MCF 10A (cell line): ENCODE data around the gene NOP53. TPM values are rescaled to one million over a fixed set of nuclear protein-coding genes. Genes with fewer than 3 reads are reported as not detected.
"Not testable (repeated sequence)": the region's sequence is repeated elsewhere in the genome, so short reads cannot be mapped to it uniquely, and the experiment has no call there.

Source experiments
- BruUV-seq: library from RNA; stranded (reverse); fragments of 400-500 nt; replicated peaks from 2 replicates; lab custom pipeline; 2021; lab: Mats Ljungman, UMichigan
- CTCF ChIA-PET: fragments of 300-600 bp; sonication (Branson Sonifier 250); formaldehyde crosslinking; extraction: SDS; loops from one replicate; lab custom pipeline; 2021; ENCODE audit warnings: antibody characterized with exemption, inconsistent platforms; lab: Yijun Ruan, JAX
- POLR2A ChIA-PET: fragments of 300-600, 350-650 bp; sonication (Branson Sonifier 250); formaldehyde crosslinking; extraction: SDS; loops from one replicate; lab custom pipeline; 2020; ENCODE audit warnings: antibody characterized with exemption, inconsistent platforms; lab: Yijun Ruan, JAX
- DNase-seq: peaks from one replicate; pipeline ENCODE4 v3.0.0-alpha.2; 2018; ENCODE audit not compliant: unreplicated experiment
- H3K27ac Mint-ChIP-seq: one replicate; pipeline ENCODE4 v1.8.0; 2022; ENCODE audit warnings: mild to moderate bottlenecking, low read depth, mixed read lengths; ENCODE audit not compliant: unreplicated experiment
- H3K27me3 Mint-ChIP-seq: one replicate; pipeline ENCODE4 v1.8.0; 2022; ENCODE audit warnings: mixed read lengths; ENCODE audit not compliant: insufficient read depth, unreplicated experiment
- H3K36me3 Mint-ChIP-seq: one replicate; pipeline ENCODE4 v1.8.0; 2022; ENCODE audit warnings: mild to moderate bottlenecking, moderate library complexity, mixed read lengths; ENCODE audit not compliant: insufficient read depth, unreplicated experiment
- H3K4me1 Mint-ChIP-seq: one replicate; pipeline ENCODE4 v1.8.0; 2022; ENCODE audit warnings: mixed read lengths; ENCODE audit not compliant: insufficient read depth, unreplicated experiment
- H3K4me3 Mint-ChIP-seq: one replicate; pipeline ENCODE4 v1.8.0; 2022; ENCODE audit warnings: mild to moderate bottlenecking, moderate library complexity, mixed read lengths; ENCODE audit not compliant: unreplicated experiment
- H3K9me3 Mint-ChIP-seq: one replicate; pipeline ENCODE4 v1.8.0; 2022; ENCODE audit warnings: mixed read lengths; ENCODE audit not compliant: unreplicated experiment
- intact Hi-C: fragments of 100-400 bp; cut with micrococcal nuclease; formaldehyde crosslinking; loops from 2 replicates; pipeline ENCODE4 v1.14.1; 2022
- total RNA-seq: library from RNA; stranded (reverse); gene quantifications from 2 replicates; pipeline ENCODE4 v1.2.3, GENCODE V29; 2022
- TF ChIP-seq, protein P1 (sequence below): fragments of 200-600 bp; IDR thresholded peaks from one replicate; pipeline ENCODE4 v1.8.0; 2022; ENCODE audit warnings: antibody characterized with exemption, mild to moderate bottlenecking; ENCODE audit not compliant: unreplicated experiment

NOP53 gene
- total RNA-seq, 1 experiment from 2014 or later, result 211 TPM

DNA sequence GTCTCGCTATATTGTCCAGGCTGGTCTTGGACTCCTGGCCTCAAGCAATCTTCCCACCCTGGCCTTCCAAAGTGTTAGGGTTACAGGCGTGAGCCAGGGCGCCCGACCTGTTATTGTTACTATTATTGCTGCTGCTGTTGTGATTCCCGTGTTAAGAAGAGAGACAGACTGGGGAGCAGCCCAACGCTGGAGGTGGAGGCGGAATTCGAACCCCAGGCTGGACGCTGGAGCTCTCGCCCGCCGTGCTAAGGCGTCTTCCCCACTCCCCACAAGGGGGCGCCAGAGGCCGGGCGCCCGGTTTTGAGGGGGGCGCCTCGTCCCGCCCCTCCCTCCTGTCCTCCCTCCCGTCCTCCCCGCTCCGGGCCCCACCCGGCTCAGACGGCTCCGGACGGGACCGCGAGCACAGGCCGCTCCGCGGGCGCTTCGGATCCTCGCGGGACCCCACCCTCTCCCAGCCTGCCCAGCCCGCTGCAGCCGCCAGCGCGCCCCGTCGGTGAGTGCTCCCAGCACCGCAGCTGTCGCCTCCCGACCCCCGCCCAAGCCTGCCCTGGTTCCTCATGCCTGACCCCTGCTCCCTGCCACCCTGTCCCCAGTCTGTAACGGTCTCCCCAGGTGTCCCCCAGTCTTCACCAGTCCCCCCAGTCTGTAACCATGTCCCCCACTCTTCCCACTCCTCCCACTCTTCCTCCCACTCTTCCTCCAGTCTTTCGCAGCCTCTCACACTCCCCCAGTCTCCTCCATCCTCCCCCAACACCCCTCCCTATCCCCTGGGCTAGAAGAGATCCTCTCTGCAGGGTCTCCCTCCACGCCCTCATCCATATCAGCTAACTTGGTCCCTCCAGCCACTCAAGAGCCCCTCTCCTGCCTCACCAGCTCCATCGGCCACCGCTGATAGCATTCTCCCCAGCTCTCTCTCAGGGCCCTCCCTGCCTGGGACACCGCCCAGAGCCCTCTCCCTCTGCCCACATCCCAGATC lies 32.0 kb upstream of the NOP53 start, which contains the start of gene EHD2:
EHD2 (plus strand) TSS at position 377 of the 976 bp plus-strand sequence. CDS start 3,191 bp downstream, outside the sequence.
- ChIA-PET POLR2A (interaction anchor here (0.8 to 13.6 kb wide), 16 partner anchors 11 to 278 kb away, joined by 3 to 259 read pairs (median 5); partner anchors contain the start of gene NOP53), CTCF (interaction anchor here (0.5 to 5.2 kb wide), 26 partner anchors 11 to 651 kb away, joined by 3 to 78 read pairs (median 5); partner anchors contain the start of genes NOP53, SYNGR4 and TMEM143)
- Mint-ChIP-seq H3K9me3 (no peaks in the 10 kb centered on the region), H3K27ac (peak within 1 kb of the TSS; percentile 62), H3K36me3 (peaks cover 40% of the 10 kb centered on the region), H3K4me1 (peaks cover 24% of the 10 kb centered on the region), H3K4me3 (peak within 1 kb of the TSS; percentile 90), H3K27me3 (no peaks in the 10 kb centered on the region)
- no TSS peak for BruUV-seq
- intact Hi-C loops, result loop anchor here (1.0 to 5.0 kb wide), 3 partner anchors 30 to 149 kb away; no protein-coding TSS in a partner anchor
- peak; percentile 81 for DNase-seq
- TF ChIP-seq, protein P1, sequence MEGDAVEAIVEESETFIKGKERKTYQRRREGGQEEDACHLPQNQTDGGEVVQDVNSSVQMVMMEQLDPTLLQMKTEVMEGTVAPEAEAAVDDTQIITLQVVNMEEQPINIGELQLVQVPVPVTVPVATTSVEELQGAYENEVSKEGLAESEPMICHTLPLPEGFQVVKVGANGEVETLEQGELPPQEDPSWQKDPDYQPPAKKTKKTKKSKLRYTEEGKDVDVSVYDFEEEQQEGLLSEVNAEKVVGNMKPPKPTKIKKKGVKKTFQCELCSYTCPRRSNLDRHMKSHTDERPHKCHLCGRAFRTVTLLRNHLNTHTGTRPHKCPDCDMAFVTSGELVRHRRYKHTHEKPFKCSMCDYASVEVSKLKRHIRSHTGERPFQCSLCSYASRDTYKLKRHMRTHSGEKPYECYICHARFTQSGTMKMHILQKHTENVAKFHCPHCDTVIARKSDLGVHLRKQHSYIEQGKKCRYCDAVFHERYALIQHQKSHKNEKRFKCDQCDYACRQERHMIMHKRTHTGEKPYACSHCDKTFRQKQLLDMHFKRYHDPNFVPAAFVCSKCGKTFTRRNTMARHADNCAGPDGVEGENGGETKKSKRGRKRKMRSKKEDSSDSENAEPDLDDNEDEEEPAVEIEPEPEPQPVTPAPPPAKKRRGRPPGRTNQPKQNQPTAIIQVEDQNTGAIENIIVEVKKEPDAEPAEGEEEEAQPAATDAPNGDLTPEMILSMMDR, result peak; percentile 97

DNA sequence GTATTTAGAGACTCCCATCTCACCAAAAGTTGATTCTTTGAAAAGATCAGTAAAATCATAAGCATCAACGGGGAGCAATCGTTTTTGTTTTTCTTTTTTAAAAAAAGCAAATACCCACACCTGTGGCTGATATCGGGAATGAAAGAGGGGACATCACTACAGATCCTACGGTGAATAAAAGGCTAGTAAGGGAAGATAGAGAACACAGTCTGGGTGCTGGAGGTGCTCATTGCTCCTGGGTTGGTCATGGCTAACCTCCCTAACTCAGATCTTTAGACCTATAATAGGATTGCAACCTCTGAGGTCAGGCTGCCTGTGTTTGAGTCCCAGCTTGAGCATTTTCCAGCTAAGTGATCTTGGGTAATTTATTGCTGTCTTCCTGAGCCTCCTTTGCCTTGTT lies 31.0 kb upstream of the NOP53 start:
- Mint-ChIP-seq H3K9me3 (no peaks in the 10 kb centered on the region), H3K27me3 (no peaks in the 10 kb centered on the region), H3K27ac (peak overlapping the region; percentile 62), H3K4me1 (peaks cover 34% of the 10 kb centered on the region), H3K4me3 (peak overlapping the region; percentile 90), H3K36me3 (peaks cover 50% of the 10 kb centered on the region)
- BruUV-seq, result TSS peak; percentile 65
- CTCF ChIA-PET, result interaction anchor here (0.7 to 5.2 kb wide), 11 partner anchors 10 to 286 kb away, joined by 3 to 78 read pairs (median 6); partner anchors contain the start of gene NOP53
- POLR2A ChIA-PET, result interaction anchor here (0.8 to 13.6 kb wide), 9 partner anchors 10 to 279 kb away, joined by 3 to 259 read pairs (median 9); partner anchors contain the start of gene NOP53
- intact Hi-C loops, result loop anchor here (5.0 kb wide), 1 partner anchor 148 kb away; no protein-coding TSS in a partner anchor
- DNase-seq, result no peak
- TF ChIP-seq, protein P1, result no peak

DNA sequence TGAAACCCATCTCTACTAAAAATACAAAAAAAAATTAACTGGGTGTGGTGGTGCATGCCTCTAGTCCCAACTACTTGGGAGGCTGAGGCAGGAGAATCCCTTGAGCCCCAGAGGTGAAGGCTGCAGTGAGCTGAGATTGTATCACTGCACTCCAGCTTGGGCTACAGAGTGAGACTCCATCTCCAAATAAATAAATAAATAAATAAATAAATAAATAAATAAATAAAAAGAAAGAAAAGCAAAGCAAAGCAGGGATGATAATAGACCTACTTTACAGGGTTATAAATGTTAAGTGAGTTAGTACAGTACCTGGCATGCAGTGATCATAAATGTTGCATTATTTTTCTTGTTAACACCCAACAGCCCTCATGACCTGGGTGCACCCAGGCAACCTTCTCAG lies 30.5 kb upstream of the NOP53 start:
- CTCF ChIA-PET, result interaction anchor here (0.7 to 5.2 kb wide), 6 partner anchors 10 to 287 kb away, joined by 3 to 78 read pairs (median 5); partner anchors contain the start of gene NOP53
- POLR2A ChIA-PET, result interaction anchor here (2.5 to 13.6 kb wide), 5 partner anchors 10 to 115 kb away, joined by 9 to 259 read pairs (median 34); partner anchors contain the start of gene NOP53
- H3K27me3 Mint-ChIP-seq, DNase-seq, H3K27ac Mint-ChIP-seq, BruUV-seq, H3K9me3 Mint-ChIP-seq: not testable (repeated sequence)
- H3K4me3 Mint-ChIP-seq, result peak overlapping the region; percentile 90
- peaks cover 51% of the 10 kb centered on the region for H3K36me3 Mint-ChIP-seq
- H3K4me1 Mint-ChIP-seq, result peaks cover 37% of the 10 kb centered on the region
- intact Hi-C loops, result loop anchor here (5.0 kb wide), 1 partner anchor 147 kb away; no protein-coding TSS in a partner anchor

DNA sequence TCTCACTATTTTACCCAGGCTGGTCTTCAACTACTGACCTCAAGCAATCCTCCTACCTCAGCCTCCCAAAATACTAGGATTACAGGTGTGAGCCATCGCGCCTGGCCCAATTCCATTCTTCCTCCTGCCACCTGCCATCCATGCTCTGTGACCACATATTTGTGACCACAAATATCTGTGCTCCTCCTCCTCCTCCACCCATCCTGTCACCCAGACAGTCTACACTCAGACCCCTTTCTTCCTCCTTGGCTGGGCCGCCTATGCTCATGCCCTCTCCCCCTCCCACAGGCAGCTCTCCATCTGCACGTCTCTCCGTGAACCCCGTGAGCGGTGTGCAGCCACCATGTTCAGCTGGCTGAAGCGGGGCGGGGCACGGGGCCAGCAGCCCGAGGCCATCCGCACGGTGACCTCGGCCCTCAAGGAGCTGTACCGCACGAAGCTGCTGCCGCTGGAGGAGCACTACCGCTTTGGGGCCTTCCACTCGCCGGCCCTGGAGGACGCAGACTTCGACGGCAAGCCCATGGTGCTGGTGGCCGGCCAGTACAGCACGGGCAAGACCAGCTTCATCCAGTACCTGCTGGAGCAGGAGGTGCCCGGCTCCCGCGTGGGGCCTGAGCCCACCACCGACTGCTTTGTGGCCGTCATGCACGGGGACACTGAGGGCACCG lies 28.9 kb upstream of the NOP53 start:
- no peaks in the 10 kb centered on the region for H3K9me3 Mint-ChIP-seq
- H3K36me3 Mint-ChIP-seq, result peaks cover 66% of the 10 kb centered on the region
- no peak overlapping the region for H3K27ac Mint-ChIP-seq
- no peak for DNase-seq
- no TSS peak for BruUV-seq
- TF ChIP-seq, protein P1, result no peak
- H3K27me3 Mint-ChIP-seq, result no peaks in the 10 kb centered on the region
- POLR2A ChIA-PET, result interaction anchor here (3.3 to 13.6 kb wide), 4 partner anchors 8 to 29 kb away, joined by 29 to 259 read pairs (median 47); partner anchors contain the start of gene NOP53
- CTCF ChIA-PET, result interaction anchor here (0.6 to 1.5 kb wide), 6 partner anchors 17 to 283 kb away, joined by 3 to 6 read pairs (median 3); no protein-coding TSS in a partner anchor
- H3K4me1 Mint-ChIP-seq, result peaks cover 48% of the 10 kb centered on the region
- intact Hi-C loops, result no loop called here
- H3K4me3 Mint-ChIP-seq, result peak overlapping the region; percentile 5

DNA sequence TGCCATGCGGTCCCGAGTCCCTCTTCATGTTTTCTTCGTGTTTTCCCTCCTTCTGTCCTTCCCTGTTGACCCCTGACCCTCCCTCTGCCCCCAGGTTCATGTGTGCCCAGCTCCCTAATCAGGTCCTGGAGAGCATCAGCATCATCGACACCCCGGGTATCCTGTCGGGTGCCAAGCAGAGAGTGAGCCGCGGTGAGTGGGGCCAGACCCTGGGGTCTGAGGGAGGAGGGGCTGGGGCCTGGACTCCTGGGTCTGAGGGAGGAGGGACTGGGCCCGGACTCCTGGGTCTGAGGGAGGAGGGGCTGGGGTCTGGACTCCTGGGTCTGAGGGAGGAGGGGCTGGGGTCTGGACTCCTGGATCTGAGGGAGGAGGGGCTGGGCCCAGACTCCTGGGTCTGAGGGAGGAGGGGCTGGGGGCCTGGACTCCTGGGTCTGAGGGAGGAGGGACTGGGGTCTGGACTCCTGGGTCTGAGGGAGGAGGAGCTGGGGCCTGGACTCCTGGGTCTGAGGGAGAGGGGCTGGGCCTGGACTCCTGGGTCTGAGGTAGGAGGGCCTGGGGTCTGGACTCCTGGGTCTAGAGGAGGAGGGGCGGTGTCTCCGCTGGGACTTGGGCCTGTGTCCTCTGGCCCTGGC lies 26.8 kb upstream of the NOP53 start:
- peak overlapping the region; percentile 77 for H3K27ac Mint-ChIP-seq
- POLR2A ChIA-PET, result interaction anchor here (0.7 to 13.6 kb wide), 9 partner anchors 12 to 486 kb away, joined by 3 to 259 read pairs (median 4); partner anchors contain the start of gene NOP53
- BruUV-seq, H3K9me3 Mint-ChIP-seq, DNase-seq, H3K27me3 Mint-ChIP-seq: not testable (repeated sequence)
- CTCF ChIA-PET, result interaction anchor here (0.7 to 1.3 kb wide), 3 partner anchors 11 to 1336 kb away, joined by 3 to 4 read pairs (median 4); no protein-coding TSS in a partner anchor
- intact Hi-C loops, result loop anchor here (1.0 kb wide), 2 partner anchors 11 to 25 kb away; no protein-coding TSS in a partner anchor
- peaks cover 81% of the 10 kb centered on the region for H3K36me3 Mint-ChIP-seq
- H3K4me1 Mint-ChIP-seq, result peaks cover 48% of the 10 kb centered on the region
- H3K4me3 Mint-ChIP-seq, result peak overlapping the region; percentile 63
